ENCODE measurements around the gene PPP1R12A.

The PPP1R12A gene

DNA sequence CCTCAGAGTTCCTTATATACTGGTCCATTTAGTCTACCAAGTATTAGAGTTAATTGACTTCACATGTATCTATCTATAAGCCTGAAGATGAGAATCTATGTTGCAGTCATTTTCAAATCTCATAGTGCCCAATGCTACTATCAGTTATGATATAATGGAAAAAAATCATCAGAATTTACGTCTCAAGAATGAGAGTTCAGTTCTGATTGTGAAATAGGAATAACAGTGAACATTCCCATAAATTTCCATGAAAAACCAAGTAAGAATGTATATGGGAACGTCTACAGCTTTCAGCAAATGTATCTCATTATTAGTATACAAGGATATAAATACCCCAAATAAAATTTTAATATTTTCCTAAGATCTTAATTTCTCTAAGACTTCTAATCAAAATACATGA lies 77.2 kb downstream of the PPP1R12A start:
- no peak for DNase-seq
- in situ Hi-C loops (cut with MboI; ENCODE audit: low pct_unique_long_range_greater_than_20kb, low sequenced_read_pairs), result no loop called here

DNA sequence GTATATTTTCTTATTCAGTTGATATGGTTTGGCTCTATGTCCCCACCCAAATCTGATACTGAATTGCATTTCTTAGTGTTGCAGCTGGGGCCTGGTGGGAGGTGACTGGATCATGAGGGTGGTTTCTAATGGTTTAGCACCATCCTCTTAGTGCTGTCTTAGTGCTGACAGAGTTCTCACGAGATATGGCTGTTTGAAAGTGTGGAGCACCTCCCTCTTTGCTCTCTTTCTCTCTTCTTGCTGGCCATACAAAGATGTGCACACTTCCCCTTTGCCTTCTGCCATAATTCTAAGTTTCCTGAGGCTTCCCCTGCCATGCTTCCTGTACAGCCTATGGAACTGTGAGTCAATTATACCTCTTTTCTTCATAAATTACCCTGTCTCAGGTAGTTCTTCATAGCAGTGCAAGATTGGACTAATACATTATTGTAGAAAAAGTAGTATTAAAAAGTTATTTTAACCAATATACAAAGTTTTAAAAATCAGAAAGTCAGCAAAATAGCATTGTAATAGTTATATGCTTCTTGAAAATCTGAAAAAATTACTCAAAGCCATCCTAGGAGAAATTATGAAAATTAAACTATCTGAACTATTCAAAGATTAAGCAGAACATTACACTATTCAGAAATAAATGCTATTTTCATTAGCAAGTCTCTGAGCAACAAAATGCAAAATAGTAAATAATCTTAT lies 84.1 kb downstream of the PPP1R12A start:
- in situ Hi-C loops (cut with MboI; ENCODE audit: low pct_unique_long_range_greater_than_20kb, low sequenced_read_pairs), result no loop called here
- peak; percentile 55 for DNase-seq

- DNase-seq, result no peak
- in situ Hi-C loops (cut with MboI; ENCODE audit: low pct_unique_long_range_greater_than_20kb, low sequenced_read_pairs), result no loop called here
Observed at GRCh38 chr12:79848339-79848738, 86.6 kb downstream of the PPP1R12A start.

DNA sequence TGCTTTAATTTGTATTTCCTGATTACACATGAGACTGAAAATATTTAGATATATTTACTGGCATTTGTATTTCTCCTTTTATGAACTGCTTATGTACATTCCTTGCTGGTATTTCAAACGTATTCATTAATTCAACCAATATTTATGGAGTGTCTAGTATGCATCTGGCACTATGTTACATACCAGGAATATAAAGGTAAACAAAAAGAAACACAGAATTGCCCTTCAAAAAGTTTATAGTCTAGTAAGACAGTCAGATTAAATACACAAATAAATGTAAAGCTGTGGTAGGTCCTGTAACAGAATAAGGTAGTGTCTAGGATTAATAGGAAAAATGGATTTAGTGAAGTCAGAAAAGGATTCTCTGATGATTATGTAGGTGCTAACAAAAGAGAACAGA lies 87.5 kb downstream of the PPP1R12A start:
- in situ Hi-C loops (cut with MboI; ENCODE audit: low pct_unique_long_range_greater_than_20kb, low sequenced_read_pairs), result no loop called here
- no peak for DNase-seq

GRCh38 chr12:79844693-79845092 lies 90.2 kb downstream of the PPP1R12A start:
- in situ Hi-C loops (cut with MboI; ENCODE audit: low pct_unique_long_range_greater_than_20kb, low sequenced_read_pairs), result no loop called here

GRCh38 chr12:79843978-79844377 lies 90.9 kb downstream of the PPP1R12A start:
- DNase-seq, result no peak
- in situ Hi-C loops (cut with MboI; ENCODE audit: low pct_unique_long_range_greater_than_20kb, low sequenced_read_pairs), result no loop called here

More at GRCh38 chr12:79844693-79845092, 90.2 kb downstream of the PPP1R12A start:
- no peak for DNase-seq

GRCh38 chr12:79842630-79843029 lies 92.3 kb downstream of the PPP1R12A start:
- in situ Hi-C loops (cut with MboI; ENCODE audit: low pct_unique_long_range_greater_than_20kb, low sequenced_read_pairs), result no loop called here
- no peak for DNase-seq

- in situ Hi-C loops (cut with MboI; ENCODE audit: low pct_unique_long_range_greater_than_20kb, low sequenced_read_pairs), result no loop called here
- no peak for DNase-seq
Observed at GRCh38 chr12:79841878-79842265, 93.0 kb downstream of the PPP1R12A start.

DNA sequence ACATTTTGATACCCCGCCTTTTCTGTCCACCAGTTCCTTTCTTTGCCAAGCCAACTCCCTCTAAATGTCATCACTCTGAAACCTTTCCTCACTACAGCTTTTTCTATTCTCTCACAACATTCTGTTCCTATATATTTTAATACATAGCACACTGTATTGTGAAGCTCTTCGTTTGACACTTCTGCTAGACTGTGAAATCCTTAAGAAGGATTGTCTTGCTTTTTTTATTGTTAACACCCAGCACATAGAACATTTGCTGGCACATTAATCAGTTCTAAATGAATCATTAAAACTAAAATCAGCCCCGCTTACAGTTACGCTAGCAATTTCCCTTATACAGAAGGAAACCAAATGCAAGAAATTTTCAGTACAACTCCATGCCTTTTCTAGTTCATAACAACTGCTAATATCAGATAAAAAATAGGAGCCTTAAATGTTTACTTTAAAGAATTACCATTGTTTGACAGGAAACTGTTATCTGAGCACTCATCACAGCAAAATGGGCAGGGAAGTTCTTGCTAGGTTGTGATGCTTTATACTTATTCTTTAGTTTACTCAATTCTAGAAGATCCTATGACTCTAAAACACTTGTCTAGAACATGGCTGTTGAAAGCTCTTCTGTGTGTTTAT lies 93.5 kb downstream of the PPP1R12A start:
- in situ Hi-C loops (cut with MboI; ENCODE audit: low pct_unique_long_range_greater_than_20kb, low sequenced_read_pairs), result no loop called here
- no peak for DNase-seq

DNA sequence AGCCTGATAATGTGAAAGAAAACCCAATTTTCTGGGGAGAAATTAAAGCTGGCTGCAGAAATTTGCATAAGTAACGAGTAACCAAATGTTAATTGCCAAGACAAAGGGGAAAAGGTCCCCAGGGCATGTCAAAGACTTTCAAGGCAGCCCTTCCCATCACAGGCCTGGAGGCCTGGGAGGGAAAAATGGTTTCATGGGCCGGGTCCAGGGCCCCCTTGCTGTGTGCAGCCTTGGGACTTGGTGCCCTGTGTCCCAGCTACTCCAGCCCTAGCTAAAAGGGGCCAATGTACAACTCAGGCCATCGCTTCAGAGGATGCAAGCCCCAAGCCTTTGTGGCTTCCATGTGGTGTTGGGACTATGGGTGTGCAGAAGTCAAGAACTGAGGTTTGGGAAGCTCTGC lies 96.5 kb downstream of the PPP1R12A start:
- DNase-seq, result no peak
- in situ Hi-C loops (cut with MboI; ENCODE audit: low pct_unique_long_range_greater_than_20kb, low sequenced_read_pairs), result no loop called here

DNA sequence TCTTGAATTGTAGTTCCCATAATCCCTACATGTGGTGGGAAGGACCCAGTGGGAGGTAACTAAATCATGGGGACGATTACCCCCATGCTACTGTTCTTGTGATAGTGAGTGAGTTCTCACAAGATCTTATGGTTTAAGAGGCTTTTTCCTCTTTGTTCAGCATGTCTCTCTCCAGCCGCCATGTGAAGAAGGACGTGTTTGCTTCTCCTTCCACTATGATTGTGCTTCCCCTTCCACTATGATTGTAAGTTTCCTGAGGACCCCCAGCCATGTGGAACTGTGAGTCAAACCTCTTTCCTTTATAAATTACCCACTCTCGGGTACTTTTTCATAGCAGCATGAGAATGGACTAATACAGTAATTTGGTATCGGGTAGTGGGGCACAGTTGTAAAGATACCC lies 97.3 kb downstream of the PPP1R12A start:
- no peak for DNase-seq
- in situ Hi-C loops (cut with MboI; ENCODE audit: low pct_unique_long_range_greater_than_20kb, low sequenced_read_pairs), result no loop called here

DNA sequence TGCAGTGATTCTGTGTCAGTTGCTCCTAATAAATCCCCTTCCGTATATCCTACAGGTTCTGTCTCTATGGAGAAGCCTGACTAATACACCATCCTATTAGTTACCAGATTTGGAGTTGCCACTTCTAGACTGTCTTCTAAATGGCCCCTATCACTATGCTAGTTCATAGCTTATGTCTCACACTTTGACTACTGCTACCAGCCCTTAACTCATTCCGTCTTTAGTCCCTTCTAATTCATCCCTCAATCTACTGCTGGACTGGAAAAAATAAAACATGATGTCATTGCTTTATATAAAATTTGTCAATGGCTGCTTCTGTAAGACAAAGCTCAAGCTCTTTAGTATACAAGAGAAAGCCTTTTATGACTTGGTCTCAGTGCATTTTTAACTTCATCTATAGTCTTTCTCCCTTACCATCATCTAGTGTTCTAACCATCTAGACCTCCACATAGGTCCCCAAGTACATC lies 99.5 kb downstream of the PPP1R12A start:
- no peak for DNase-seq
- in situ Hi-C loops (cut with MboI; ENCODE audit: low pct_unique_long_range_greater_than_20kb, low sequenced_read_pairs), result no loop called here

- in situ Hi-C loops (cut with MboI; ENCODE audit: low pct_unique_long_range_greater_than_20kb, low sequenced_read_pairs), result no loop called here
- no peak for DNase-seq
Observed at GRCh38 chr12:79834712-79835376, 100.1 kb downstream of the PPP1R12A start.

- in situ Hi-C loops (cut with MboI; ENCODE audit: low pct_unique_long_range_greater_than_20kb, low sequenced_read_pairs), result no loop called here
- DNase-seq, result no peak
Observed at GRCh38 chr12:79830440-79830839, 104.5 kb downstream of the PPP1R12A start.

- in situ Hi-C loops (cut with MboI; ENCODE audit: low pct_unique_long_range_greater_than_20kb, low sequenced_read_pairs), result no loop called here
- DNase-seq, result no peak
Observed at GRCh38 chr12:79828924-79829323, 106.0 kb downstream of the PPP1R12A start.

DNA sequence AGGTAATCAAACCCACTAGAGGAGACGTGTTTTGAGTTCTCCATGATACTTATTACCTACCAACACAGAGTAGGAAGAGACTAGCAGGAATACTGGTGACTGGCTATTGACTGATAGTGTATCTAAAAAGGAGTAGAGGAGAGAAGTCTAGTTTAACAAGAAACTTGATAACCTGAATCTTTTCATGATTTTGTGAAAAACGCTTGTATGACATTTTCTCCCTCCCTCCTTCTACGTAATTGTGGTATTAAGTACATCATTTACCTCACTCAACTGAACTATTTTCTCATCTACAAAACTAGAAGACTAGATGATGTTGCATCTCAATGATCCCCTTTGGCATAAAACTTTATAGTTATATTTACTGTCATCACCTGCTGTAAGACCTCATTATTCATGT lies 107.4 kb downstream of the PPP1R12A start:
- DNase-seq, result no peak
- in situ Hi-C loops (cut with MboI; ENCODE audit: low pct_unique_long_range_greater_than_20kb, low sequenced_read_pairs), result no loop called here

GRCh38 chr12:79826267-79827128 lies 108.4 kb downstream of the PPP1R12A start:
- in situ Hi-C loops (cut with MboI; ENCODE audit: low pct_unique_long_range_greater_than_20kb, low sequenced_read_pairs), result no loop called here
- DNase-seq, result no peak

DNA sequence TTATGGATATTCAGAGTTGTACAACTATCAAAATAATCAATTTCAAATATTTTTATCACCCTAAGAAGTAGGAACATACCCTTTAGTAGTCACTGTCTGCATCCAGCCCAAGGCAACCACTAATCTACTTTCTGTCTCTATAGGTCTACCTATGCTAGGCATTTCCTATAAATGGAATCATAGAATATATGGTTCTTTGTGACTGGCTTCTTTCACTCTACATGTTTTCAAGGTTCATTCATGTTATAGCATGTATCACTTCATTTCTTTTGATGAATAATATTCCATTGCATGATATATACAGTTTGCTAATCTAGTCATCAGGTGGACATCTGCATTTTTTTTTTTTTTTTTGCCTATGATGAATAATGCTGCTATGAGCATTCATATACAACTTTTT lies 112.4 kb downstream of the PPP1R12A start:
- DNase-seq, result no peak
- in situ Hi-C loops (cut with MboI; ENCODE audit: low pct_unique_long_range_greater_than_20kb, low sequenced_read_pairs), result no loop called here

GRCh38 chr12:79818856-79819255 lies 116.0 kb downstream of the PPP1R12A start:
- no peak for DNase-seq
- in situ Hi-C loops (cut with MboI; ENCODE audit: low pct_unique_long_range_greater_than_20kb, low sequenced_read_pairs), result no loop called here
